Tibial nerve (tissue), 4 donors: ENCODE results near the gene MSI2. TPM values are rescaled to one million over a fixed set of nuclear protein-coding genes. Genes with fewer than 3 reads are reported as not detected.
A peak's percentile ranks its signal among the peaks of the same experiment; 100 is the strongest.

Source experiments
- DNase-seq, 2 donors: peaks; one replicate each; pipeline ENCODE4 v3.0.0-alpha.2; 2019; ENCODE audit warnings: low spot score in 2 of 2
- H3K27ac ChIP-seq, 4 donors: fragments of 200-600 bp; sonication (generic) in 3 of 4; one replicate each; pipeline ENCODE4 v1.5.1; 2017 to 2019; ENCODE audit warnings: mild to moderate bottlenecking in 1 of 4
- H3K27me3 ChIP-seq, 2 donors: fragments of 200-600 bp; sonication (generic) in 1 of 2; one replicate each; pipeline versions ENCODE4 v1.5.1 to v1.6.0; 2017 to 2019
- H3K36me3 ChIP-seq, 3 donors: fragments of 200-600 bp; sonication (generic); one replicate each; pipeline ENCODE4 v1.5.1; 2018 to 2019
- H3K4me1 ChIP-seq, 4 donors: fragments of 200-600 bp; sonication (generic) in 3 of 4; one replicate each; pipeline ENCODE4 v1.5.1; 2017 to 2019
- H3K4me3 ChIP-seq, 4 donors: fragments of 200-600 bp; sonication (generic) in 3 of 4; one replicate each; pipeline ENCODE4 v1.5.1; 2017 to 2019; ENCODE audit warnings: mild to moderate bottlenecking in 1 of 4, moderate library complexity in 1 of 4
- H3K9me3 ChIP-seq, 4 donors: fragments of 200-600 bp; sonication (generic) in 3 of 4; one replicate each; pipeline ENCODE4 v1.5.1; 2017 to 2019
- EP300 ChIP-seq, 2 donors: sonication (generic); formaldehyde crosslinking; IDR thresholded peaks; one replicate each; pipeline ENCODE4 v1.6.1; 2017; ENCODE audit warnings: antibody characterized with exemption in 2 of 2, mild to moderate bottlenecking in 1 of 2
- POLR2A ChIP-seq, 2 donors: fragments of 450-650 bp; IDR thresholded peaks; one replicate each; pipeline ENCODE4 v1.6.1; 2017; ENCODE audit warnings: antibody characterized with exemption in 2 of 2, mild to moderate bottlenecking in 2 of 2, moderate library complexity in 2 of 2
- WGBS, 2 donors: methylation state at CpG; one replicate each; pipeline ENCODE4 v1.1.5; 2018; 5-methylcytosine and 5-hydroxymethylcytosine counted together
- total RNA-seq, 4 donors: library from RNA; depleted of rRNA; stranded (reverse); fragments of >200 nt; gene quantifications; one replicate each; pipeline ENCODE4 v1.1.0, GENCODE V29; 2016
- TF ChIP-seq, protein P1 (sequence below), 5 experiments: fragments of 200-600 bp in 3 of 5; fragments of 450-650 bp in 2 of 5; sonication (generic) in 3 of 5; IDR thresholded peaks; one replicate each; pipeline ENCODE4 v1.5.1; 2016 to 2019; ENCODE audit warnings: antibody characterized with exemption in 5 of 5, mild to moderate bottlenecking in 3 of 5, moderate library complexity in 2 of 5

The MSI2 gene
- total RNA-seq, 4 donors from 2014 or later = 11.5 to 18.3 (median 14.2) TPM

DNA sequence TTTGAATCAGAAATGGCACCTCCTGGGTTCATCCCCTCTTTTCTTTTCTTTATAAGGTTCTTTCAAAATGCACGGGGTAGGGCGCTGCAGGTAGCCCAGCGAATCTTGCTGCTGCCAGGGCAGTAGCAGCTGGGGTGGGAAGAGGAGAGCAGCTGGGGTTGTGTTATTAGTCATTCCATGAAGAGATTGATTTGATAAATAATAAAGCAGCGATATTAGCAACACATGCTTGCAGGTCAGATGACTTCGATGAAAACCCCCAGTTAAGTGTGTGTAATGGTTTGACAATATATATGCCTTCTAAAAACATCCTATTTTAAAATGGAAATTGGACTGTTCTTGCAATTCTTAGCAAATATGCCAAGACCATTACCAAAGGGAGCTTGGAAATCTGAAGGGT lies 288.1 kb downstream of the MSI2 start:
- Histone ChIP-seq H3K4me1 (peaks cover 0 to 8% (median 0%) of the 10 kb centered on the region in 4 donors), H3K36me3 (no peaks in the 10 kb centered on the region), H3K9me3 (no peaks in the 10 kb centered on the region), H3K27me3 (no peaks in the 10 kb centered on the region), H3K27ac (no peak overlapping the region), H3K4me3 (no peak overlapping the region)
- WGBS, 2 donors = 87 to 88% methylated on average over 5 of the region's 5 CpGs
- no peak for DNase-seq
- TF ChIP-seq EP300 (IDR thresholded peaks at IDR 0.05) (no peak), POLR2A (IDR thresholded peaks at IDR 0.05) (no peak)
- TF ChIP-seq, protein P1, sequence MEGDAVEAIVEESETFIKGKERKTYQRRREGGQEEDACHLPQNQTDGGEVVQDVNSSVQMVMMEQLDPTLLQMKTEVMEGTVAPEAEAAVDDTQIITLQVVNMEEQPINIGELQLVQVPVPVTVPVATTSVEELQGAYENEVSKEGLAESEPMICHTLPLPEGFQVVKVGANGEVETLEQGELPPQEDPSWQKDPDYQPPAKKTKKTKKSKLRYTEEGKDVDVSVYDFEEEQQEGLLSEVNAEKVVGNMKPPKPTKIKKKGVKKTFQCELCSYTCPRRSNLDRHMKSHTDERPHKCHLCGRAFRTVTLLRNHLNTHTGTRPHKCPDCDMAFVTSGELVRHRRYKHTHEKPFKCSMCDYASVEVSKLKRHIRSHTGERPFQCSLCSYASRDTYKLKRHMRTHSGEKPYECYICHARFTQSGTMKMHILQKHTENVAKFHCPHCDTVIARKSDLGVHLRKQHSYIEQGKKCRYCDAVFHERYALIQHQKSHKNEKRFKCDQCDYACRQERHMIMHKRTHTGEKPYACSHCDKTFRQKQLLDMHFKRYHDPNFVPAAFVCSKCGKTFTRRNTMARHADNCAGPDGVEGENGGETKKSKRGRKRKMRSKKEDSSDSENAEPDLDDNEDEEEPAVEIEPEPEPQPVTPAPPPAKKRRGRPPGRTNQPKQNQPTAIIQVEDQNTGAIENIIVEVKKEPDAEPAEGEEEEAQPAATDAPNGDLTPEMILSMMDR (IDR thresholded peaks at IDR 0.05) = no peak

GRCh38 chr17:57544834-57545463 lies 288.6 kb downstream of the MSI2 start:
- Histone ChIP-seq H3K27ac (no peak overlapping the region), H3K4me1 (peaks cover 0 to 8% (median 0%) of the 10 kb centered on the region in 4 donors), H3K4me3 (no peak overlapping the region), H3K9me3 (no peaks in the 10 kb centered on the region), H3K36me3 (no peaks in the 10 kb centered on the region), H3K27me3 (no peaks in the 10 kb centered on the region)
- 70 to 74% methylated on average over 7 of the region's 7 CpGs for WGBS, 2 donors
- DNase-seq = no peak
- TF ChIP-seq, protein P1 (IDR thresholded peaks at IDR 0.05) = no peak
- TF ChIP-seq POLR2A (IDR thresholded peaks at IDR 0.05) (no peak), EP300 (IDR thresholded peaks at IDR 0.05) (no peak)

GRCh38 chr17:57545731-57546342 lies 289.5 kb downstream of the MSI2 start:
- no peaks in the 10 kb centered on the region for H3K27me3 ChIP-seq
- H3K27ac ChIP-seq = no peak overlapping the region
- no peaks in the 10 kb centered on the region for H3K9me3 ChIP-seq
- H3K4me1 ChIP-seq = peaks cover 0 to 8% (median 0%) of the 10 kb centered on the region in 4 donors
- no peak for DNase-seq
- no peaks in the 10 kb centered on the region for H3K36me3 ChIP-seq
- H3K4me3 ChIP-seq = no peak overlapping the region
- WGBS, 2 donors = 84 to 90% methylated on average over 19 of the region's 19 CpGs
- TF ChIP-seq EP300 (IDR thresholded peaks at IDR 0.05) = no peak
- TF ChIP-seq, protein P1 (IDR thresholded peaks at IDR 0.05) = no peak
- TF ChIP-seq POLR2A (IDR thresholded peaks at IDR 0.05) = no peak

DNA sequence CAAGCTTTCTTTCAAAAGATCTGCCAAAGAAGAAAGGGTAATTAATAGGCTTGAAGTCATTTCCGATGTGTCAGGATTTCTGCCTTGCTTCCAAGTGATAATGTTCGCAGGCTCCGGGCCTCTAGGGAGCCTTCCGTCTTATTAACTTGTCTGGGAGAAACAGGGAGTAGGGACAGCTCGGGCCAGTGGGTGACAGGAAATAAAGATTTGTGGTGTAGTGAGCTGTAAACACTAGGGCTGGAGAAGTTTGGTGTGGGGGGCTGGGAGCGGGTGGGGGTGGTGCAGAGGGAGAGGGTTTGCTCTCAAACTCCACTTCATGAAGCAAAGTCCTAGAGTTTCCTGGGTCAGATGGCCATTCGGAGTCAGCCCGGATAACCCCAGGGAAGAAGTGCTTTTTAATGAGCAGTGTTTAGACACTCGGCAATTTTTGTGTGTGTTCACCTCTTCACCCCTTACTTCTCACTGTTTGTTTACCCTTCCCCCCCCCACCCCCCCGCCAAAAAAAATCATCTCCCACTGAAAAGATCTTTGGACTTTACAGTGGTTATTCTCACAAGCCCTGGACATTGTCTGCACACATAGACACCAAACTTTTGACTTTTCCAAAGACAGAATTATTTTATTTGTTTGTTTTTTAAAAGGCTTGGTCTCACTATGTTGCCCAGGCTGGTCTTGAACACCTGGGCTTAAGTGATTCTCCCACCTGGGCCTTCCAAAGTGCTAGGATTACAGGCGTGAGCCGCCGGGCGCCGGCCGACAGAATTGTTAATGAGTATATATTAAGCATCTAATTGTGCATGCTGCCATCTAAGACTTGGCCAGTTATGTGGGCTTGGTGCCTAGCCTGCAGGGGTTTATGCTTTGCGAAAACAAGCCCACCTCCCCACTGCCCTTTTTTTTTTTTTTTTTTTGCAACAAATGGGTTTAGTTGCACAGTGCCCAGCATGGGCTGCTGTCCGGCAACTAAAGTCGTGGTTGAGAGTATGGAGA lies 292.4 kb downstream of the MSI2 start:
- H3K27me3 ChIP-seq = peaks cover 0 to 10% of the 10 kb centered on the region in 2 donors
- no peak for DNase-seq
- no peak overlapping the region for H3K4me3 ChIP-seq
- H3K9me3 ChIP-seq = no peaks in the 10 kb centered on the region
- H3K36me3 ChIP-seq = no peaks in the 10 kb centered on the region
- TF ChIP-seq, protein P1 (IDR thresholded peaks at IDR 0.05) = no peak
- TF ChIP-seq EP300 (IDR thresholded peaks at IDR 0.05) (no peak), POLR2A (IDR thresholded peaks at IDR 0.05) (no peak)
- peaks cover 0 to 27% (median 5%) of the 10 kb centered on the region in 4 donors for H3K4me1 ChIP-seq
- H3K27ac ChIP-seq = peak overlapping the region in 1 of 4 donors; percentile 16
- 71 to 74% methylated on average over 19 of the region's 19 CpGs for WGBS, 2 donors
